Stomach (tissue), 4 donors: ENCODE data around the gene UBE2S.

Experiments used
- EP300 ChIP-seq: sonication (generic); formaldehyde crosslinking; IDR thresholded peaks from one replicate; pipeline ENCODE4 v1.6.1; 2017; ENCODE audit warnings: antibody characterized with exemption
- POLR2A ChIP-seq, 4 donors: fragments of 450-650 bp; IDR thresholded peaks; one replicate each; pipeline ENCODE4 v1.6.1; 2016; ENCODE audit warnings: antibody characterized with exemption in 4 of 4, control low read depth in 2 of 4, mild to moderate bottlenecking in 1 of 4, moderate library complexity in 1 of 4
- TF ChIP-seq, protein P1 (sequence below), 7 experiments: fragments of 450-650 bp in 4 of 7; fragments of 200-600 bp in 3 of 7; sonication (generic) in 3 of 7; IDR thresholded peaks; one replicate each; pipeline ENCODE4 v1.5.1; 2016 to 2019; ENCODE audit warnings: antibody characterized with exemption in 7 of 7, control low read depth in 2 of 7, mild to moderate bottlenecking in 1 of 7

- TF ChIP-seq POLR2A (IDR thresholded peaks at IDR 0.05) = no peak
- TF ChIP-seq, protein P1, sequence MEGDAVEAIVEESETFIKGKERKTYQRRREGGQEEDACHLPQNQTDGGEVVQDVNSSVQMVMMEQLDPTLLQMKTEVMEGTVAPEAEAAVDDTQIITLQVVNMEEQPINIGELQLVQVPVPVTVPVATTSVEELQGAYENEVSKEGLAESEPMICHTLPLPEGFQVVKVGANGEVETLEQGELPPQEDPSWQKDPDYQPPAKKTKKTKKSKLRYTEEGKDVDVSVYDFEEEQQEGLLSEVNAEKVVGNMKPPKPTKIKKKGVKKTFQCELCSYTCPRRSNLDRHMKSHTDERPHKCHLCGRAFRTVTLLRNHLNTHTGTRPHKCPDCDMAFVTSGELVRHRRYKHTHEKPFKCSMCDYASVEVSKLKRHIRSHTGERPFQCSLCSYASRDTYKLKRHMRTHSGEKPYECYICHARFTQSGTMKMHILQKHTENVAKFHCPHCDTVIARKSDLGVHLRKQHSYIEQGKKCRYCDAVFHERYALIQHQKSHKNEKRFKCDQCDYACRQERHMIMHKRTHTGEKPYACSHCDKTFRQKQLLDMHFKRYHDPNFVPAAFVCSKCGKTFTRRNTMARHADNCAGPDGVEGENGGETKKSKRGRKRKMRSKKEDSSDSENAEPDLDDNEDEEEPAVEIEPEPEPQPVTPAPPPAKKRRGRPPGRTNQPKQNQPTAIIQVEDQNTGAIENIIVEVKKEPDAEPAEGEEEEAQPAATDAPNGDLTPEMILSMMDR (IDR thresholded peaks at IDR 0.05) = no peak
- TF ChIP-seq EP300 = no peak
Observed at GRCh38 chr19:55402509-55402908, 5.1 kb downstream of the UBE2S start.
